Measurements from ENCODE around the gene COBL.

GRCh38 chr7:51255536-51256208, 60.9 kb downstream of the COBL start:
- TF ChIP-seq CTCF (conservative IDR thresholded peaks at IDR 0.05; ENCODE audit: low read length), result no peak
- no peak for TF ChIP-seq EZH2phosphoT487 (IDR thresholded peaks at IDR 0.05; ENCODE audit: borderline replicate concordance)

Measured in Loucy (cell line).